Left lung (tissue), 10 donors: ENCODE data around the gene JARID2. TPM values are rescaled to one million over a fixed set of nuclear protein-coding genes. Genes with fewer than 3 reads are reported as not detected.
A peak's percentile ranks its signal among the peaks of the same experiment; 100 is the strongest.

Source experiments
- ATAC-seq: fragments of 200-7000 bp; cut with Tn5 transposase; one replicate; pipeline ENCODE4 v1.9.1; 2020; ENCODE audit warnings: moderate library complexity
- DNase-seq, 4 donors: peaks; one replicate each; pipeline ENCODE4 v3.0.0-alpha.2; 2013 to 2020
- H3K27ac ChIP-seq, 2 donors: fragments of 200-600 bp; sonication (generic) in 1 of 2; one replicate each; pipeline versions ENCODE4 v1.5.0 to v1.8.0; 2020 to 2021
- H3K27me3 ChIP-seq, 2 donors: fragments of 200-600 bp; sonication (generic) in 1 of 2; one replicate each; pipeline versions ENCODE4 v1.5.0 to v1.8.0; 2020 to 2021
- H3K36me3 ChIP-seq, 2 donors: fragments of 200-600 bp; sonication (generic) in 1 of 2; one replicate each; pipeline versions ENCODE4 v1.5.0 to v1.8.0; 2020 to 2021
- H3K4me1 ChIP-seq, 2 donors: fragments of 200-600 bp; one replicate each; pipeline ENCODE4 v1.8.0; 2021
- H3K4me3 ChIP-seq, 2 donors: fragments of 200-600 bp; sonication (generic) in 1 of 2; one replicate each; pipeline versions ENCODE4 v1.5.0 to v1.8.0; 2020 to 2021; ENCODE audit warnings: mild to moderate bottlenecking in 1 of 2
- H3K9me3 ChIP-seq, 2 donors: fragments of 200-600 bp; sonication (generic) in 1 of 2; one replicate each; pipeline versions ENCODE4 v1.5.0 to v1.8.0; 2020 to 2021
- intact Hi-C, 2 donors: fragments of 100-400 bp; cut with DNase I; formaldehyde crosslinking; loops; one replicate each; pipeline versions ENCODE4 v1.11.2 to v1.14.2; 2022
- polyA plus RNA-seq, 6 donors: library from polyadenylated mRNA; unstranded; fragments of 120-200 nt; gene quantifications; one replicate each; pipeline ENCODE4 v1.2.1, GENCODE V29; 2013; ENCODE audit not compliant: insufficient read length in 6 of 6
- total RNA-seq, 2 donors: library from RNA; stranded (reverse); fragmentation: NEBNext Ultra II Directional; extraction: Animal tissue kit (Norgen Biotek cat#: 25700); gene quantifications; one replicate each; pipeline ENCODE4 v1.2.1, GENCODE V29; 2021
- TF ChIP-seq, protein P1 (sequence below), 2 donors: fragments of 200-600 bp; sonication (generic) in 1 of 2; IDR thresholded peaks; one replicate each; pipeline versions ENCODE4 v1.5.0 to v1.8.0; 2021; ENCODE audit warnings: antibody characterized with exemption in 2 of 2
- donor health status: DM: no; HTN: yes; CAD: no.
- donor health status: DM: no; HTN: no; CAD: no.

JARID2 gene
- total and polyA plus RNA-seq, 8 donors, result 10.2 to 19.4 (median 17.8) TPM

DNA sequence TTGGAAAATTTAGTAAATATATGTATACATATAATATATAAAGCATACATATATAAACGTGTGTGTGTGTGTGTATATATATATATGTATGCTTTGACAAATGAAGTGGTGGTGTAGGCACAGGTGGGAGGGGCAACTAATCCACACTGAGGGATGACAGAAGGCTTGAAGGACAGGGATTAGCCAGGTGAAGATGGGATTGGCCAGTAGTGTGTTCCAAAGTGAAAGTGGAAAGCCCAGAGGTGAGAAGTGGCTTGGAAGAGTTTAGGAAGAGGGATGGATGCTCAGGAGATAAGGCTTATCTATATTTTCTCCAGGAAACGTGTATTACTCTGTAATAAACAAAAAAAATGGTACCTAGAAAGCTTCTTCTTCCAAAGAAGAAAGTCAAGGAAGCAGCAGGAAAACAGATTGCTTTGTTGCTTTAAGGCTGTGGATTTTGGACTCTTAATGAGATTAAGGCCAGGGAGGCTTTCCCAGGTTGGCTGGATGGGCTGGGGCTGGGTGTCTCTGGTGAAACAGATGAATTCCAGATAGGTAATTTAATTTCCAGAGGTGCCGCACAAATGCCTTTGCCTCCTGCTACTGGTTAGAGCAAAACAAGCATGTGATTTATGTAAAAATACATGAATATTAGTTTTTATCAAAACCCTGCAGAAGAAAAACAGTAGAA is 63.9 kb downstream of the JARID2 start:
- Histone ChIP-seq H3K4me3 (no peak overlapping the region), H3K9me3 (no peaks in the 10 kb centered on the region), H3K36me3 (no peaks in the 10 kb centered on the region), H3K4me1 (peaks cover 0 to 70% of the 10 kb centered on the region in 2 donors), H3K27ac (no peak overlapping the region), H3K27me3 (no peaks in the 10 kb centered on the region)
- intact Hi-C loops, result no loop called here
- ATAC-seq (no peak), DNase-seq (no peak)
- TF ChIP-seq, protein P1, sequence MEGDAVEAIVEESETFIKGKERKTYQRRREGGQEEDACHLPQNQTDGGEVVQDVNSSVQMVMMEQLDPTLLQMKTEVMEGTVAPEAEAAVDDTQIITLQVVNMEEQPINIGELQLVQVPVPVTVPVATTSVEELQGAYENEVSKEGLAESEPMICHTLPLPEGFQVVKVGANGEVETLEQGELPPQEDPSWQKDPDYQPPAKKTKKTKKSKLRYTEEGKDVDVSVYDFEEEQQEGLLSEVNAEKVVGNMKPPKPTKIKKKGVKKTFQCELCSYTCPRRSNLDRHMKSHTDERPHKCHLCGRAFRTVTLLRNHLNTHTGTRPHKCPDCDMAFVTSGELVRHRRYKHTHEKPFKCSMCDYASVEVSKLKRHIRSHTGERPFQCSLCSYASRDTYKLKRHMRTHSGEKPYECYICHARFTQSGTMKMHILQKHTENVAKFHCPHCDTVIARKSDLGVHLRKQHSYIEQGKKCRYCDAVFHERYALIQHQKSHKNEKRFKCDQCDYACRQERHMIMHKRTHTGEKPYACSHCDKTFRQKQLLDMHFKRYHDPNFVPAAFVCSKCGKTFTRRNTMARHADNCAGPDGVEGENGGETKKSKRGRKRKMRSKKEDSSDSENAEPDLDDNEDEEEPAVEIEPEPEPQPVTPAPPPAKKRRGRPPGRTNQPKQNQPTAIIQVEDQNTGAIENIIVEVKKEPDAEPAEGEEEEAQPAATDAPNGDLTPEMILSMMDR (IDR thresholded peaks at IDR 0.05), result no peak

DNA sequence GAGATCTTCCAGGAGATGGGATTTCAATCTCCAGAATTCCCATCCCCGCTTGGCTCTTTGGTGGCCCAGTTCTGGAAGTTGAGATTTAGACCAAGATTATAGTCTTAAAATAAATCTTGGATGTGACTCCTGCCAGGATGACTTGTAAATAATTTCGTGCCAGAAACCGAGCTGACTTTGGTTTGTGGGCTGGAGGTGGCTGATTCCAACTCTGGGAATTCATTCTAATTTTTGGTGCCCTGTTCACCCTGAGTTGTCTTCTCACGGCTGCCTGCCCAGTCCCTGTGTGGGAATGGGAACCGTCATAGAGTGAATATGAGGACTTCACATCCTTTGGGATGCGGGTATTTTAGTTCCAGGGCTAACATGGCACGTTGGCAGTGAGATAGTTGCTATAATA is 64.8 kb downstream of the JARID2 start:
- Histone ChIP-seq H3K27me3 (no peaks in the 10 kb centered on the region), H3K4me3 (no peak overlapping the region), H3K4me1 (peaks cover 0 to 66% of the 10 kb centered on the region in 2 donors), H3K9me3 (no peaks in the 10 kb centered on the region), H3K27ac (no peak overlapping the region), H3K36me3 (no peaks in the 10 kb centered on the region)
- TF ChIP-seq, protein P1 (IDR thresholded peaks at IDR 0.05), result no peak
- DNase-seq, result no peak
- intact Hi-C loops, result no loop called here
- no peak for ATAC-seq

DNA sequence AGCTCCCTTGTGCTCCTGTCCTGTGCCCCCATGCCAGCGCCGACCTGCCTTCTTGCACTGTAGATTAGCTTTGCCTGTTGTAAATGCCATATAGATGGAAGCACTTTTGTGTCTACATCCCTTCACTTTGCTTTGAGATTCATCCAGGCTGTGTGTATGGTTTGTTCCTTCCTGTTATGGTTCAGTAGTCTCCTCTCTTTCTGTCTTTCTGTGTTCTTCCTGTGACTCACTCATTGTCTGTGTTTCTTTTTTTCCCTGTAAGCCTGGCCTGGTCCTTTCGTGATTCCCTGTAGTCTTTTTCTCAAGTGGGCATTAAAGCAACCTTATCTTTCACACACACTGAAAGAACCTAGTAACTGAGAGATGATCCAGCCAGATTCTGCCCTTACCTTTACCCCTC is 66.6 kb downstream of the JARID2 start:
- H3K4me1 ChIP-seq, result peaks cover 0 to 56% of the 10 kb centered on the region in 2 donors
- no peaks in the 10 kb centered on the region for H3K9me3 ChIP-seq
- no peaks in the 10 kb centered on the region for H3K36me3 ChIP-seq
- no peak for DNase-seq
- H3K27ac ChIP-seq, result no peak overlapping the region
- intact Hi-C loops, result no loop called here
- no peaks in the 10 kb centered on the region for H3K27me3 ChIP-seq
- no peak overlapping the region for H3K4me3 ChIP-seq
- ATAC-seq, result peak; percentile 17
- TF ChIP-seq, protein P1 (IDR thresholded peaks at IDR 0.05), result no peak

DNA sequence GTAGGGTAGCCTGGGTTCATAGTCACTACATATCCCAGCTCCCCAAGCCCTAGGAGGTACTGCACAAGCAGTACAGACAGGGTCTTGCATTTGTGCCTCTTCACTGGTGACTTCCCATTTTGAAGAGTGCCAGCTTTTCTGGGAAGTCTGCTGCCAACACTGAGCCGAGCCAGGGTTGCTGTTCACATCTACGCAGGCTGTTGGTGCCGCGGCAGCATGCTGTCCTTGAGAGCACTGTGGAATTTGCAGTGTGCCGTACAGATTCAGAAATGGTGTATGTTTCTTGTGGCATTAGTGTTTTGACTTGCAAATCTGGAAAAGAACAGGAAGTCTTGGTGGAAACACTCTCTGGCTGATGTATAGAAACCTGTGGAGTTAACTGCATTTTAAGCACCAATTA is 67.5 kb downstream of the JARID2 start:
- Histone ChIP-seq H3K27ac (peak overlapping the region in 1 of 2 donors; percentile 38), H3K9me3 (no peaks in the 10 kb centered on the region), H3K4me1 (peaks cover 0 to 56% of the 10 kb centered on the region in 2 donors), H3K27me3 (no peaks in the 10 kb centered on the region), H3K36me3 (no peaks in the 10 kb centered on the region), H3K4me3 (no peak overlapping the region)
- intact Hi-C loops, result no loop called here
- ATAC-seq (peak; percentile 88), DNase-seq (peak in 1 of 4 donors; percentile 45)
- TF ChIP-seq, protein P1 (IDR thresholded peaks at IDR 0.05), result no peak

DNA sequence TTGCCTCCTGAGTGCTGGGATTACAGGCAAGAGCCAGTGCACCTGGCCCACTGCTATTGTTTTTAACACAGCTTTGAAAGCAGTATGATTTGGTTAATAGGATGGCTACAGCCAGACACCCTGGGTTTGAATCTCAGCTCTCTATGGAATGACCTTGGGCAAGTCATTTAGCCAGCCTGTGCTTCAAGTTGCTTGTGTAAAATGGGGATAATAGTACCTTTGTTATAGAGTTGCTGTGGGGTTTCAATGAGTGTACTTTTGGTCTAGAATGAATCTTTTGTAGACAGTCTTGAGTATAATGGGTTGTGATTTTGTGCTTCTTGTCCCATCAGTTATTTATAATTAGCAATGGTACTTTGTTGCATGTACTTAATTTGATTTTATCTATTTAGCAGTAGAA is 70.9 kb downstream of the JARID2 start:
- no peak overlapping the region for H3K4me3 ChIP-seq
- DNase-seq, result no peak
- TF ChIP-seq, protein P1 (IDR thresholded peaks at IDR 0.05), result no peak
- peaks cover 0 to 48% of the 10 kb centered on the region in 2 donors for H3K4me1 ChIP-seq
- intact Hi-C loops, result no loop called here
- no peak for ATAC-seq
- H3K27ac ChIP-seq, result no peak overlapping the region
- H3K27me3 ChIP-seq, result no peaks in the 10 kb centered on the region
- no peaks in the 10 kb centered on the region for H3K36me3 ChIP-seq
- H3K9me3 ChIP-seq, result no peaks in the 10 kb centered on the region
